ENCODE measurements around the gene C13orf42.

The C13orf42 gene

GRCh38 chr13:51118809-51119431 is 7.8 kb upstream of the C13orf42 start:
- Histone ChIP-seq H3K9me3 (ENCODE audit: insufficient read depth, low read depth, low read length) (no peaks in the 10 kb centered on the region), H3K36me3 (ENCODE audit: insufficient read depth, low read length) (no peaks in the 10 kb centered on the region), H3K27me3 (ENCODE audit: insufficient read depth, low read length, poor library complexity, severe bottlenecking) (peaks cover 9% of the 10 kb centered on the region), H3K4me3 (ENCODE audit: low read length, poor library complexity, severe bottlenecking) (no peak overlapping the region), H3F3A (ENCODE audit: low read depth) (no peaks in the 10 kb centered on the region), H3K4me2 (ENCODE audit: low read depth, low read length, poor library complexity, severe bottlenecking) (no peak overlapping the region), H3K9ac (ENCODE audit: low read depth, low read length, poor library complexity, severe bottlenecking) (no peak overlapping the region), H3K4me1 (ENCODE audit: insufficient read depth, low read length, poor library complexity, severe bottlenecking) (no peaks in the 10 kb centered on the region), H4K20me1 (ENCODE audit: insufficient read depth, low read length, poor library complexity, severe bottlenecking) (no peaks in the 10 kb centered on the region), H3K9me2 (replicated peaks; ENCODE audit: low read depth, low read length) (no peaks in the 10 kb centered on the region), H2AFZ (ENCODE audit: low read length) (no peak overlapping the region), H3K79me2 (ENCODE audit: insufficient read depth, low read length) (no peaks in the 10 kb centered on the region)
- TF ChIP-seq EZH2phosphoT487 (IDR thresholded peaks at IDR 0.05; ENCODE audit: borderline replicate concordance) (no peak), CTCF (conservative IDR thresholded peaks at IDR 0.05; ENCODE audit: low read length) (no peak)

DNA sequence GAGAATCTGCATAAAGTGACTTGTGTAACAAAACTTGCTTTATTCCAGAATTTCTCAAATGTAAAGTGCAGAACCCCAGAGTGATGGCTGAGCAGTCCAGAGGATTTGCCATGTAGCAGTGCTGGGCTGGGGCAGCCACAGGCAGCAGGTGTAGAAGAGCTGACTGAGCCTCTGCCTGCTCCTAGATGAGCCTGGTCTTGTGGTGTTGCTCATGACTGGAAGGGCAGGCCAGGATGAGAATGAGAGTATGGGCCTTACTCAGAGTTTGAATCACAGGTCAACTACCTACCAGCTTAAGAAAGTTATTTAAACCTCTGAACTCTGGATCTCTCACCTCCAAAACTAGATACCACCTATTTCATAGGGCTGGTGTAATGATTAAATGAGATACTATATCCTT is 2.9 kb upstream of the C13orf42 start:
- Histone ChIP-seq H4K20me1 (ENCODE audit: insufficient read depth, low read length, poor library complexity, severe bottlenecking) (no peaks in the 10 kb centered on the region), H3K27me3 (ENCODE audit: insufficient read depth, low read length, poor library complexity, severe bottlenecking) (no peaks in the 10 kb centered on the region), H3K4me3 (ENCODE audit: low read length, poor library complexity, severe bottlenecking) (no peak overlapping the region), H3K79me2 (ENCODE audit: insufficient read depth, low read length) (no peaks in the 10 kb centered on the region), H3K9me2 (replicated peaks; ENCODE audit: low read depth, low read length) (no peaks in the 10 kb centered on the region), H3F3A (ENCODE audit: low read depth) (no peaks in the 10 kb centered on the region), H3K9ac (ENCODE audit: low read depth, low read length, poor library complexity, severe bottlenecking) (no peak overlapping the region), H3K4me1 (ENCODE audit: insufficient read depth, low read length, poor library complexity, severe bottlenecking) (no peaks in the 10 kb centered on the region), H3K4me2 (ENCODE audit: low read depth, low read length, poor library complexity, severe bottlenecking) (no peak overlapping the region), H3K9me3 (ENCODE audit: insufficient read depth, low read depth, low read length) (no peaks in the 10 kb centered on the region), H3K36me3 (ENCODE audit: insufficient read depth, low read length) (no peaks in the 10 kb centered on the region), H2AFZ (ENCODE audit: low read length) (no peak overlapping the region)
- TF ChIP-seq EZH2phosphoT487 (IDR thresholded peaks at IDR 0.05; ENCODE audit: borderline replicate concordance) (no peak), CTCF (conservative IDR thresholded peaks at IDR 0.05; ENCODE audit: low read length) (no peak)

DNA sequence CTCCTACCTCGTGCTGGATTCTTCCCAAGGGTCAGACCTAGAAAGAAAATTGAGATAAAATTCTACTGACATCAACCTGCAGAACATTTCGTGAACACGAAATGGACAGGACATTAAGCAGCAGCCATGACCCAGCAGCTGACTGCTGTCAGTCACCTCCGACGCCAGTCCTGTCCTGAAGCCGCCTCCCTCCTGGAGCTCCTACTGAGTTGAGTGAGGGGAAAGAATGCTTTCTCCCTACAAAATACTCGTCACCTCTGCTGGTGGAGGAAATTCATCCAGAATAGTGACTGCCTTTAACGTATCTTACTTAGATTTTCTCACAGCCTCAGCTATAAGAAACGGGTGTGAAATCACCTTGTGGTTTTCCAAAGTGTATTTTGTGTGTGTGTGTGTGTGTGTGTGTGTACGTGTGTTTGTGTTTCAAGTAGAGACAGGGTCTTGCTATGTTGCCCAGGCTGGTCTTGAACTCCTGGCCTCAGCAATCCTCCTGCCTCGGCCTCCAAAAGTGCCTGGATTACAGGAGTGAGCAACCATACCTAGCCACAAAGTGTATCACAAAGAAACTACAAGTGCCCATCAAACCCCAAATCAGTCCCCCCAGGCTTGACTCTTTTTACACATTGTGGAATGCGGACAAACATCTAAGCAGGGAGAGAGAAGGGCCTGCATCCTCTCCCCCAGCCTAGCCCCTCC is 2.3 kb upstream of the C13orf42 start:
- Histone ChIP-seq H2AFZ (ENCODE audit: low read length) (no peak overlapping the region), H3K79me2 (ENCODE audit: insufficient read depth, low read length) (no peaks in the 10 kb centered on the region), H3K27me3 (ENCODE audit: insufficient read depth, low read length, poor library complexity, severe bottlenecking) (no peaks in the 10 kb centered on the region), H3K4me3 (ENCODE audit: low read length, poor library complexity, severe bottlenecking) (no peak overlapping the region), H3K9ac (ENCODE audit: low read depth, low read length, poor library complexity, severe bottlenecking) (no peak overlapping the region), H3K4me1 (ENCODE audit: insufficient read depth, low read length, poor library complexity, severe bottlenecking) (no peaks in the 10 kb centered on the region), H4K20me1 (ENCODE audit: insufficient read depth, low read length, poor library complexity, severe bottlenecking) (no peaks in the 10 kb centered on the region), H3K9me2 (replicated peaks; ENCODE audit: low read depth, low read length) (no peaks in the 10 kb centered on the region), H3F3A (ENCODE audit: low read depth) (no peaks in the 10 kb centered on the region), H3K4me2 (ENCODE audit: low read depth, low read length, poor library complexity, severe bottlenecking) (no peak overlapping the region), H3K9me3 (ENCODE audit: insufficient read depth, low read depth, low read length) (no peaks in the 10 kb centered on the region), H3K36me3 (ENCODE audit: insufficient read depth, low read length) (no peaks in the 10 kb centered on the region)
- TF ChIP-seq CTCF (conservative IDR thresholded peaks at IDR 0.05; ENCODE audit: low read length) (no peak), EZH2phosphoT487 (IDR thresholded peaks at IDR 0.05; ENCODE audit: borderline replicate concordance) (no peak)
